Endothelial cell (in vitro differentiated cells): ENCODE results near the gene SFN. TPM values are rescaled to one million over a fixed set of nuclear protein-coding genes. Genes with fewer than 3 reads are reported as not detected.

Source experiments
- DNase-seq: peaks from one replicate; pipeline ENCODE4 v3.0.0; 2021; ENCODE audit warnings: low spot score
- H3K27ac Mint-ChIP-seq: one replicate; pipeline ENCODE4 v1.8.0; 2021; ENCODE audit warnings: mixed read lengths, inconsistent platforms; ENCODE audit not compliant: unreplicated experiment
- H3K27me3 Mint-ChIP-seq: one replicate; pipeline ENCODE4 v1.8.0; 2021; ENCODE audit warnings: mild to moderate bottlenecking, moderate library complexity, mixed read lengths, inconsistent platforms; ENCODE audit not compliant: unreplicated experiment
- H3K36me3 Mint-ChIP-seq: one replicate; pipeline ENCODE4 v1.8.0; 2021; ENCODE audit warnings: mild to moderate bottlenecking, low read depth, mixed read lengths, inconsistent platforms; ENCODE audit not compliant: unreplicated experiment
- H3K4me1 Mint-ChIP-seq: one replicate; pipeline ENCODE4 v1.8.0; 2021; ENCODE audit warnings: mild to moderate bottlenecking, mixed read lengths, inconsistent platforms; ENCODE audit not compliant: unreplicated experiment
- H3K4me3 Mint-ChIP-seq: one replicate; pipeline ENCODE4 v1.8.0; 2021; ENCODE audit warnings: mild to moderate bottlenecking, mixed read lengths, inconsistent platforms; ENCODE audit not compliant: unreplicated experiment
- H3K9me3 Mint-ChIP-seq: one replicate; pipeline ENCODE4 v1.8.0; 2021; ENCODE audit warnings: mixed read lengths, inconsistent platforms; ENCODE audit not compliant: unreplicated experiment
- total RNA-seq: library from RNA; stranded (reverse); fragmentation: NEBNext Ultra II Directional; extraction: Animal tissue kit (Norgen Biotek cat#: 25700); gene quantifications from one replicate; pipeline ENCODE4 v1.2.1, GENCODE V29; 2021; ENCODE audit not compliant: unreplicated experiment
- TF ChIP-seq, protein P1 (sequence below): fragments of 200-600 bp; sonication (generic); IDR thresholded peaks from one replicate; pipeline ENCODE4 v1.5.0; 2021; ENCODE audit warnings: antibody characterized with exemption; ENCODE audit not compliant: unreplicated experiment

Gene SFN
- total RNA-seq, 1 donor from 2014 or later = 0.54 TPM

DNA sequence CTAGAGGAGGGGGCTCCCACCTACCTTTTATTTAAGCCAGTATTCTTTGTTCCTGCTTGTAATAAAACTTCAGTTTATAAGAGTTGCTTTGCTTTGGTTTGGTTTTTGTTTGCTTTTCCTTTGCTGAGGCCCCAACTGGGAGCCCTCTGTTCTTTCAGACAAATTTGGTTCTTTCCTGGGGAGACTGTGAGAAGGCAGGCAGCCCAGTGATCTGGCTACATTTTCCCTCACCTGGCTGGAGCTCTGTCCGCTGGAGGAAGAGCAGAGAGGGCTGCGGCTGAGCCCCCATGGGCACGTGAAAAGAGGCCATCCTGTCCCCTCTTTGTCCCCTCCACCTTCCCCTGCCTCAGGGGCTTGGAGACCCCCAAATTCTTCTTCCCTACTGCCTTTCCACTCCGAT, 7.3 kb upstream of the SFN start:
- TF ChIP-seq, protein P1, sequence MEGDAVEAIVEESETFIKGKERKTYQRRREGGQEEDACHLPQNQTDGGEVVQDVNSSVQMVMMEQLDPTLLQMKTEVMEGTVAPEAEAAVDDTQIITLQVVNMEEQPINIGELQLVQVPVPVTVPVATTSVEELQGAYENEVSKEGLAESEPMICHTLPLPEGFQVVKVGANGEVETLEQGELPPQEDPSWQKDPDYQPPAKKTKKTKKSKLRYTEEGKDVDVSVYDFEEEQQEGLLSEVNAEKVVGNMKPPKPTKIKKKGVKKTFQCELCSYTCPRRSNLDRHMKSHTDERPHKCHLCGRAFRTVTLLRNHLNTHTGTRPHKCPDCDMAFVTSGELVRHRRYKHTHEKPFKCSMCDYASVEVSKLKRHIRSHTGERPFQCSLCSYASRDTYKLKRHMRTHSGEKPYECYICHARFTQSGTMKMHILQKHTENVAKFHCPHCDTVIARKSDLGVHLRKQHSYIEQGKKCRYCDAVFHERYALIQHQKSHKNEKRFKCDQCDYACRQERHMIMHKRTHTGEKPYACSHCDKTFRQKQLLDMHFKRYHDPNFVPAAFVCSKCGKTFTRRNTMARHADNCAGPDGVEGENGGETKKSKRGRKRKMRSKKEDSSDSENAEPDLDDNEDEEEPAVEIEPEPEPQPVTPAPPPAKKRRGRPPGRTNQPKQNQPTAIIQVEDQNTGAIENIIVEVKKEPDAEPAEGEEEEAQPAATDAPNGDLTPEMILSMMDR = no peak
- Mint-ChIP-seq H3K27me3 (peaks cover 9% of the 10 kb centered on the region), H3K4me3 (no peak overlapping the region), H3K36me3 (peaks cover 17% of the 10 kb centered on the region), H3K4me1 (no peaks in the 10 kb centered on the region), H3K9me3 (no peaks in the 10 kb centered on the region), H3K27ac (no peak overlapping the region)
- no peak for DNase-seq

DNA sequence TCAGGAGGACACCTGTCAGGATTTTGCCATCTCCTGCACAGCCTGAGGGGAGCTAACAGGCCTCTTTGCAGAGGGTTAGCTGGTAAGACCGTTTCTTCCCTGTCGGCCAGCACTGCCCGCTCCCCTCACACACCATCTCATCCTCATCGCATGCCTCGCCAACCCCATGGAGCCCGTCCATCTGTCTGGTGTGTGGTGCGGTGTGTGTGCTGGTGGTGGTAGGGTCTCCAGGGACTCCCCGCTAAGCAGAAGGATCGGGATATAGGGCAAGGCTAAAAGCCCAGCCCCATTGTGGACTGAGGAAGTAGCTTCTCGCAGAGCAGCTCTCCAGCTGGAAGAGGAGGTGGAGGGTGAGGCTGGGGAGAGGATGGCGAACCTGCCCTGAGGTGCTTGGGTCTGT, 6.8 kb upstream of the SFN start:
- H3K27ac Mint-ChIP-seq = no peak overlapping the region
- TF ChIP-seq, protein P1 = no peak
- H3K4me3 Mint-ChIP-seq = no peak overlapping the region
- H3K4me1 Mint-ChIP-seq = no peaks in the 10 kb centered on the region
- DNase-seq = no peak
- H3K36me3 Mint-ChIP-seq = peaks cover 17% of the 10 kb centered on the region
- H3K27me3 Mint-ChIP-seq = peaks cover 9% of the 10 kb centered on the region
- no peaks in the 10 kb centered on the region for H3K9me3 Mint-ChIP-seq

DNA sequence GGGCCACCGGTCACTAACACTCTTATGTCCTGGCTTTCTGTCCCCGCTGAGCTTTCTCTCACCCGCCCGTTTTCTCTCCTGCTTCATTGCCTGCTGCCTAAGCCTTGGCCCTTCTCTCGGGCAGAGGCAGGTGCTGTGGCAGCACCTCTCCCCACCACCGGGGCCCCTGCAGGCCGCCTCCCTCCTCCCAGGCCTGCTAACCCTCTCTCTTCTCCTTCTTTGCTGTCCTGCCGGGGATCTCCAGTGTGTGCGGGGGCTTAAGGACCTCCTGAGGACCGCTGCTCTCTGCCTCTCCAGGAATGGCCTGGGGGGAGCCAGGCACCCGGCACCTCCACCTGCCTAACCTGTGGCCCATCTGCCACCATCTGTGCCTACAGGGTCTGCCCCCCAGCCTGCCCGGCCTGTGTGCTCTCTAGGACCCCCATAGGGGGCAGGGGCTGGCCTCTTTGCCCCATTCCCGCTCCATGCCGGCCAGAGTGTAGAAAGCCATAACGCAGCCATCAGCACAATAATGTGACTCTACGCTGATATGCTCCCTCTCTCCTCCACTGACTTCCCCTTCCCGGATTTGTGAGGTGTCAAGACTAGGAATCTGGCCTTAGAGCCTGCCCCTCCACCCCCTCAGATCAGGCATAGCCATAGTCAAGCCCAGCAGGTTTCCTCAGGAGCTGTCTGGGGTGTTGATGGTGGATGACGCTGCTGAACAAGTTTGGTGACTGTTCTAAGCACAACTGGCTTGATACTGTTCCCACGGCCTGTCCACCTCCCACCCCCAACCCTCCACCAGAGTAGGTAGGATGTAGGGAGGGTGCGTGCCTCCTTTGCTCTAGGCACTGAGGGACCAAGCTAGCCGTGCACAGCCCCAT, 6.1 kb upstream of the SFN start:
- no peak for DNase-seq
- Mint-ChIP-seq H3K27ac (no peak overlapping the region), H3K27me3 (peaks cover 9% of the 10 kb centered on the region), H3K9me3 (no peaks in the 10 kb centered on the region), H3K4me1 (no peaks in the 10 kb centered on the region), H3K36me3 (peaks cover 14% of the 10 kb centered on the region), H3K4me3 (no peak overlapping the region)
- TF ChIP-seq, protein P1 = no peak

DNA sequence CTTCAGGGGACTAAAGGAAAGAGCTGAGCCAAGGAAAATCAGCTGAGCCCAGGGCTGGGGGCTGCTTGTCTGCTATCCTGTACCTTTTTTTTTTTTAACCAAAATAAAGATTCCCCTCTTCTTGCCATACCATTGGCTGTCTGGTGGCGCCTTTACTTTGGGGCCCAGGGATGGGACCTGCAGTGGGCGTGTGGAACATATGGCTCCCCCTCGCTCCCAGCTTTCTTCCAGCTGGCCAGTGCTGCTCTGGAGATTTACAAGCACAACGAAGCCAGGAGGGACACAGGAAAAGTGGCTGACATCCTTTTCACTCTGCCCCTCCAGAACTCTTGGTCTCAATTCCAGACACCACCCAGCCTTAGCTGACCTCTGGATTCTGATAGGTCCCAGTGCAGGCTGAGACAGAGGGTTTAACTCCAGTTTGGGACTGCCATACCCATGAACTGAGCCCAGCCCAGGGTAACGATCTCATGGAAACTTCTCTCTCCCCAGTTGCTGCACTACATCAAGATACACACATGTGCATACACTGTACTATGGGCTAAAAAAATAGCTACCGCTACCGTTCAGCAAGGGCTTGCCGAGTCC, 5.4 kb upstream of the SFN start:
- TF ChIP-seq, protein P1 = no peak
- Mint-ChIP-seq H3K27me3 (peaks cover 11% of the 10 kb centered on the region), H3K4me3 (no peak overlapping the region), H3K9me3 (no peaks in the 10 kb centered on the region), H3K4me1 (no peaks in the 10 kb centered on the region), H3K27ac (no peak overlapping the region), H3K36me3 (peaks cover 7% of the 10 kb centered on the region)
- DNase-seq = no peak

DNA sequence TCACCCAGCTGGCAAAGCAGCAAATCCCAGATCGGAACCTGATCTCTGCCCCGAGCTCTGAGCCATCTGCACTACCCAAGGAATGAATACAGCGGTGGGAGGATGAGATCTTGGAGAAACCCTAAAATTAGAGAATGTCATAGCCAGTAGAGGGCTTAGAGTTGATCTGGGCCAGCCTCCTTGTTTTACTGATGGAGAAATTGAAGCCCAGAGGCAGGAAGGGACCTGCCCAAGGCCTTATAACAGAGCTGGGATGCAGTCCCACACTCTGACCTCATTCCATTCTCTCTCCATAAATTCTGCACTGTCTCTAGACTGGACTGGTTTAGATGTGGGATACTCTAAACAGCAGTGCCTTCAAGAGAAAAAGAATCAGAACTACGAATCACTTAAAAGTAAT, 4.8 kb upstream of the SFN start:
- H3K4me3 Mint-ChIP-seq = no peak overlapping the region
- TF ChIP-seq, protein P1 = no peak
- DNase-seq = no peak
- H3K36me3 Mint-ChIP-seq = peaks cover 7% of the 10 kb centered on the region
- no peak overlapping the region for H3K27ac Mint-ChIP-seq
- peaks cover 11% of the 10 kb centered on the region for H3K27me3 Mint-ChIP-seq
- no peaks in the 10 kb centered on the region for H3K4me1 Mint-ChIP-seq
- H3K9me3 Mint-ChIP-seq = no peaks in the 10 kb centered on the region
